Inflammatory macrophage (primary cell): ENCODE results near the gene FBXL16.
"Not testable (repeated sequence)": the region's sequence is repeated elsewhere in the genome, so short reads cannot be mapped to it uniquely, and the experiment has no call there.

Source experiments
- DNase-seq, 2 donors: peaks; one replicate each; pipeline ENCODE4 v3.0.0-alpha.2; 2020 to 2022
- total RNA-seq, 18 experiments: gene quantifications; one replicate each; lab custom pipeline; 2026; ENCODE audit warnings: mixed read lengths in 6 of 18, inconsistent platforms in 2 of 18; lab: John Stamatoyannopoulos, UW

Gene FBXL16, protein sequence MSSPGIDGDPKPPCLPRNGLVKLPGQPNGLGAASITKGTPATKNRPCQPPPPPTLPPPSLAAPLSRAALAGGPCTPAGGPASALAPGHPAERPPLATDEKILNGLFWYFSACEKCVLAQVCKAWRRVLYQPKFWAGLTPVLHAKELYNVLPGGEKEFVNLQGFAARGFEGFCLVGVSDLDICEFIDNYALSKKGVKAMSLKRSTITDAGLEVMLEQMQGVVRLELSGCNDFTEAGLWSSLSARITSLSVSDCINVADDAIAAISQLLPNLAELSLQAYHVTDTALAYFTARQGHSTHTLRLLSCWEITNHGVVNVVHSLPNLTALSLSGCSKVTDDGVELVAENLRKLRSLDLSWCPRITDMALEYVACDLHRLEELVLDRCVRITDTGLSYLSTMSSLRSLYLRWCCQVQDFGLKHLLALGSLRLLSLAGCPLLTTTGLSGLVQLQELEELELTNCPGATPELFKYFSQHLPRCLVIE
- 0 to 1.1 (median 0.11) reads per million in 18 experiments for total RNA-seq

DNA sequence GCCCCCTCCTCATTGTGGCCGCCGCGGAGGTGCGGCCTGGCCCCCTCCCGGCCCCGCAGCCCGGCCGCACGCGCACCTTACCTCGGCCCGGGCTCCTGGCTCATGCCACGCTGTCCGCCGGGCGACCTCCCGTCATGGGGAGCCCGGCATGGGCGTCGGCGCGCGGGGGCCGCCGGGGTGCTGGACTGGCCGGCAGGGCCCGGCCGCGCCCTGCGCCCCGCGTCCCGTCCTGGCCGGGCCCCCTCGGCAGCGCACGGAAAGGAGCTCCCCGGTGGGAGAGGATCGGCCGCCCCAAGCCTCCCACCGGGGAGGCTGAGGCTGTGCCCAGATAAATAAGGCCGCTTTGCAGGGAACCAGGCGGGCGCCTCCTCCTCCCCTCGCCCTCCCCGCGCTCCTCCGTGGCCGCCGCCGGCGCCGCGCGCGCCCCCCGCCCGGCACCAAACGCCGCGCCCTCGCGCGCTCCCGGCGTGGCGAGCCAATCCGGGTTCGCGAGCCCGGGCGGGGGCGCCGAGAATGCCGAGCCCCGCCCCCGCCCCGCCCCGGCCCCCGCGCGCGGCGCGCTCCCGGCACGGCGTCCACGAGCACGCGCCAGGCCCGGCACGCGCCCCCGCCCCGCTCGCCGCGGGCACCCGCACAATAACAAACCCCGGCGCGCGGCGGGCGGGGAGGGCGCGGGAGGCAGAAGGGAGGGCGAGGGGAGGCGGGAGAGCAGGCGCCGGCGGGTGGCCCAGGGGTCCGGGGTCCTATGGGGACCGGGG lies at the start of gene FBXL16:
Gene FBXL16 (minus strand): TSS at position 371 of the 758 bp plus-strand sequence. CDS start 8,396 bp downstream, outside the sequence.
- DNase-seq: no peak

- peak; percentile 64 to 66 for DNase-seq
These were observed 49.1 kb upstream of the FBXL16 start for GRCh38 chr16:754656-755055.

DNA sequence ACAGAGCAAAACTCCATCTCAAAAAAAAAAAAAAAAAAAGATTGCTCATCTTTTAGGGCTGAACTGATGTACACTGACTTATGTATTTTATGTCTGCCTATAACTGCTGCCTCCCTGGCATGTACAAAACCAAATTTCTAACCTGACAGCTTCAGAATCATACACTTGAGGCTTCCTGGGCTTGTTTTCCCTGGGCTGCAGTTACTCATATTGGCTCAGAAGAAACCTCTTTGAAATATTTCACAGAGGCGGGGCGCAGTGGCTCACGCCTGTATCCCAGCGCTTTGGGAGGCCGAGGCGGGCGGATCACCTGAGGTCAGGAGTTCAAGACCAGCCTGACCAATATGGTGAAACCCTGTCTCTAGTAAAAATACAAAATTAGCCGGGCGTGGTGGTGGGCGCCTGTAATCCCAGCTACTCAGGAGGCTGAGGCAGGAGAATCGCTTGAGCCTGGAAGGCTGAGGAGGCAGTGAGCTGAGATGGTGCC lies 48.6 kb upstream of the FBXL16 start:
- not testable (repeated sequence) for DNase-seq

GRCh38 chr16:752007-752312 lies 46.4 kb upstream of the FBXL16 start:
- no peak for DNase-seq

DNA sequence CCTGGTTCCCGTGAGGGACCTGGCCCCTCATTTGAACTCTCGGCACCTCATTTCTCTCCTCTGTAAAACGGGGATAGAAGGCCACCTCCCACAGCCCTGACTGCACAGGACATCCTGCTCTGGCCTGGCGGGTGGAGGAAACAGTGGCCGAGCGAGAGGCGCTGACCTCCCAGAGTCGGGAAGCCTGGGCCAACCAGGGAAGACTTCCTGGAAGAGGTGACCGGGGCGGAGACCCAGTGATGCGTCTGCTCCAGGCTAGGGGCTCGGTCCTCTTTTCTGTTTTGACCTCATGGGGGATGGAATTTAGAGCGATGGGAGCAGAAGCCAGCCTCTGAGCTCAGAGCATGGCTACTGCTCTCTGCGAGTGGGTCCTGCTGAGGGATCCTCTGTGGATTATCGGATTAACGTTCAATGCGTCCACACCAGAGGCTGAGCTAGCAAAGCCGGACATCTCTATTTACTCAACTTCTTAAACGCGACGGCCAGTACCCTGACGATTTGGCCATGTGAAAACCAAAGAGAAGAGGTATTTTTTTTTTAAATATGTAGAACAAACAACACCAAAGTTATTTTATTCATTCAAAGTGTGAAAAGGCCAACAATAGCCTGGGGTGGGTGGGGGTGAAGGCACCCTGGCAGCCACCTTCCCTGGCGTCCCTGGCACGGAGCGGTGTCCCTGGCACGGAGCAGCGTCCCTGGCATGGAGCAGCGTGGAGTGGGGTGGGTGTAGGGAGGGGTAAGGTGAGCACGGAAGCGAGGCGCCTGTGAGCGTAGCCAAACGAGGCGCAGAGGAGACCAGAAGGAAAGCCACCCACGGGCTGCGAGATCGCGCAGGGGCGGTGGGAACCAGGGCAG lies 45.8 kb upstream of the FBXL16 start:
- DNase-seq: no peak

- no peak for DNase-seq
These were observed 44.9 kb upstream of the FBXL16 start for GRCh38 chr16:750485-750884.

- no peak for DNase-seq
These were observed 43.4 kb upstream of the FBXL16 start for GRCh38 chr16:749010-749409.

GRCh38 chr16:747978-748746 lies 42.6 kb upstream of the FBXL16 start:
- no peak for DNase-seq

GRCh38 chr16:746637-747036 lies 41.0 kb upstream of the FBXL16 start:
- no peak for DNase-seq

DNA sequence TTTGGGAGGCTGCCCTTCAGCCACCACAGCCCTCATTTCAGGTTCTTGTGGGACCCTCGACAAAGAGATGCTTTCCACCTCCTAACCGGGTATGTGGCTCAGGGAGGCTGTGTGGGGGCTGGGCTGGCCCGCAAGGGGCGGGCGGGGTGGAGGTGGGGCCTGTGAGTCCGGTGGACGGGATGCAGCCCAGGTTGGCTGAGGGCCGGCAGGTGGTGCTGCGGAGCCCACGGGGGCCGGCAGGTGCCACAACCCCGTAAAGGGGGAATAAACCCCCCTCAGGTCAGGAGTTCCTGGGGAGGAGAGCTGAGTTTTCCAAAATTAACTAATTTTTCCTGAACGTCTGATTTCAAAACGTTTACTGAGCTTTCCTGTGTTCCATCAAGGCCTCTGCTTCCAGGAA lies 40.1 kb upstream of the FBXL16 start:
- no peak for DNase-seq

DNA sequence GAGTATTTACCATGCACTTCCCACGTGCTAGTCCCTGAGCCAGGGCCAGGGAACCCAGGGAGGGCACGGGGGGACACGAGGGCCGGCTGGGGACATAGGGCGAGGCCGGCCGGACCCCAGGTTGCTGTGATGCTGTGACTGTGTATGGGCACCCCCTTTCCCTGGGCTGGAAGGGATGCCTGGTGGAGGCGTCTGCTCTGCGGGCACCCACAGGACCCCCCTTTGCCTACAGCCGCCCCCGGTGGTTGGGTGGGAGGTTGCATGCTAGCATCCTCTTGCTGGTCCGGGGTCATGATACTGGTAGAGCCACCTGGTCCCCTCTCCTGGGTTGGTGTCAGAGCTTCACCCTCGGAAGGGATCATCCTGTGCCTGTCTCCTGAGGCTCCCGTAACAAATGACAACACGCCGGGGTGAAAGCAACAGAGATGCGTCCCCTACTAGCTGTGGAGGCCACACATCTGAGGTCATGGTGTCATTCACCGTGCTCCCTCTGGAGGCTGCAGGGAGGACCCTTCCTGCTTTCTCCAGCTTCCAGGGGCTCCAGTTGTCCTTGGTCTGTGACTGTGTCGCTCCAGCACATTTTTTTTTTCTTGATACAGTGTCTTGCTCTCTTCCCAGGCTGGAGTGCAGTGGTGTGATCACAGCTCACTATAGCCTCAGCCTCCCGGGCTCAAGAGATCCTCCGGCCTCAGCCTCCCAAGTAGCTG lies 38.3 kb upstream of the FBXL16 start:
- DNase-seq: no peak

GRCh38 chr16:742894-743293 lies 37.3 kb upstream of the FBXL16 start:
- not testable (repeated sequence) for DNase-seq

DNA sequence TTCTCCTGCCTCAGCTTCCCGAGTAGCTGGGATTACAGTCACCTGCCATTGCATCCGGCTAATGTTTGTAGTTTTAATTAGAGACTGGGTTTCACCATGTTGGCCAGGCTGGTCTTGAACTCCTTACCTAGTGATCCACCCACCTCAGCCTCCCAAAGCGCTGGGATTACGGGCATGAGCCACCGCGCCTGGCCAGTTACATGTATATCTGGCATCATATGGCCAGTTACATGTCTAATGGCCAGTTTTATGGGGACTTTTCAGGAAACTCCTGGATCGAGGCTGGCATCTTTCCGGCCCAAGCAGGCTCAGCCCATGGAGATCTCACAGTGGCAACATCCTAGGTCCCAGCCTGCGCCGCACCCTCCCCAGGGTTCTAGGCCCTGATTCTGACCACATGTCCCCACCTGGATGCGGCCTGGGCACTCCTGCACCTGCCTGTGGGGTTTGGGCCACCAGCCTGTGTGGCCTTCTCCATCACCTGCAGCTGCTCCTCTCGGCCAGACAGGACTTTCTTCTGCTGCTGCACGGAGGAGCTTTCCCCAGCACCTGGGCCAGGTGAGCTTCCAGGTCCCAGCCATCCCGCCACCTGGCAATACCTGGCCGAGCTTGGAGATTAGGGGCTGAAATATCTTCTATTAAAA lies 36.5 kb upstream of the FBXL16 start:
- no peak for DNase-seq

- peak; percentile 89 to 93 for DNase-seq
These were observed 35.3 kb upstream of the FBXL16 start, which contains the start of gene CIAO3 for GRCh38 chr16:740764-741505. CIAO3 (minus strand) TSS chr16:740997; CDS start chr16:740985, 12 bp downstream.

DNA sequence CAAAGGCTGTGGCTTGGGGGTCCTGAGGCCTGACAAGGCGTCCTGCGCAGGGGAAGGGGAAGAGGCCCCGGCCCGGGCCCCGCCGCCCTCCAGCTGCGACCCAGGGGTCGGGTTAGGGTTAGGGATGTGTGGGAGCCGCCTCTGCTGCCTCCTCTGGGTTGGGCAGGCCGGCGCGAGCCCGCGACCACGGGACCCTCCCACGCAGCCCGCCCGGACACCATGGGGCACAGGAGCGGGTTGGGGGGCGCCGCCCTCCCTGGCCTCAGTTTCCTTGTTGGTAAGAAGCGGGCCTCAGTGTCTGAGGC lies 34.8 kb upstream of the FBXL16 start:
- DNase-seq: peak in 1 of 2 donors; percentile 34

- no peak for DNase-seq
These were observed 34.2 kb upstream of the FBXL16 start for GRCh38 chr16:739560-740458.

GRCh38 chr16:736936-737481 lies 31.4 kb upstream of the FBXL16 start:
- no peak for DNase-seq

DNA sequence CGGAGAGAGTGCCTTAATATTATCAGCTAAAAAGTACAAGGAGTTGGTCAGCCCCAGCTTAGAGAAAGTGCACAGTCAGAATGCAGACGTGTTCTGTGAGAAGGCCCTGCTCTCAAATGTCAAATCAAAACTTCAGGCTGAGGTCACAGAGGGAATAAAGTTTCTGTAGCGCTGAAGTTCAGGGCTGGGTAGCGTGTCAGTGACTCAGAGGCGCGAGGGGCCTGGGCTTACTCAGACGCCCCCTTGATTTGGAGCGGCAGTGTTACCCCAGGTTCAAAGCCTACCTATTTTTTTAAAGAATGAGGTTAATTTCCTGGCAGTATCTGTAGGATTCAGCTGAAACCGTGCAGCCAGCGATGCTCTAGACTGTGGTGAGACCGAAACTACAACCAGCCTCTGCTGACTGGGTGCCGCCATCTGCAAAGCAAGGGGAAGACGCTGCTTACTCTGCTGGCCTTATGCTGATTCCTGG lies 30.4 kb upstream of the FBXL16 start:
- no peak for DNase-seq
